IMR-90 (cell line): ENCODE results near the gene SRCAP.

ENCODE experiments used
- CEBPB ChIP-seq: IDR thresholded peaks from 2 replicates; pipeline ENCODE4 v1.6.1; 2012; ENCODE audit warnings: low read depth, low read length, improper control_type of control experiment
- CHD1 ChIP-seq: IDR thresholded peaks from 2 replicates; pipeline ENCODE4 v1.6.1; 2012; ENCODE audit warnings: low read depth, low read length, improper control_type of control experiment
- FOS ChIP-seq: fragments of 150-350 bp; IDR thresholded peaks from 2 replicates; pipeline ENCODE4 v1.6.1; 2016; ENCODE audit warnings: low read depth, low read length
- NFE2L2 ChIP-seq: fragments of 150-350 bp; IDR thresholded peaks from 2 replicates; pipeline ENCODE4 v1.6.1; 2016; ENCODE audit warnings: low read depth, mild to moderate bottlenecking, low read length
- POLR2A ChIP-seq: IDR thresholded peaks from 2 replicates; pipeline ENCODE4 v1.6.1; 2012; ENCODE audit warnings: mild to moderate bottlenecking, low read depth, low read length
- RAD21 ChIP-seq: IDR thresholded peaks from 2 replicates; pipeline ENCODE4 v1.6.1; 2012; ENCODE audit warnings: low read length, improper control_type of control experiment
- RCOR1 ChIP-seq: IDR thresholded peaks from 2 replicates; pipeline ENCODE4 v1.6.1; 2012; ENCODE audit warnings: mild to moderate bottlenecking, low read length, improper control_type of control experiment; ENCODE audit not compliant: insufficient replicate concordance
- RFX5 ChIP-seq: IDR thresholded peaks from 2 replicates; pipeline ENCODE4 v1.8.0; 2012; ENCODE audit warnings: low read depth, mild to moderate bottlenecking, low read length, moderate library complexity
- SMC3 ChIP-seq: fragments of 150-350 bp; IDR thresholded peaks from 2 replicates; pipeline ENCODE4 v1.6.1; 2016; ENCODE audit warnings: low read depth, mild to moderate bottlenecking, antibody characterized with exemption, low read length, moderate library complexity
- TF ChIP-seq, protein P1 (sequence below): conservative IDR thresholded peaks from 2 replicates; pipeline ENCODE4 v1.5.1; 2012; ENCODE audit warnings: mild to moderate bottlenecking, low read depth, low read length, improper control_type of control experiment
- TF ChIP-seq, protein P2 (sequence below): fragments of 150-350 bp; IDR thresholded peaks from 2 replicates; pipeline ENCODE4 v1.6.1; 2016; ENCODE audit warnings: low read depth, mild to moderate bottlenecking, low read length, moderate library complexity, borderline replicate concordance
- TF ChIP-seq, protein P3 (sequence below): fragments of 150-350 bp; IDR thresholded peaks from 2 replicates; pipeline ENCODE4 v1.6.1; 2017; ENCODE audit warnings: mild to moderate bottlenecking, antibody characterized with exemption, low read length, low read depth

DNA sequence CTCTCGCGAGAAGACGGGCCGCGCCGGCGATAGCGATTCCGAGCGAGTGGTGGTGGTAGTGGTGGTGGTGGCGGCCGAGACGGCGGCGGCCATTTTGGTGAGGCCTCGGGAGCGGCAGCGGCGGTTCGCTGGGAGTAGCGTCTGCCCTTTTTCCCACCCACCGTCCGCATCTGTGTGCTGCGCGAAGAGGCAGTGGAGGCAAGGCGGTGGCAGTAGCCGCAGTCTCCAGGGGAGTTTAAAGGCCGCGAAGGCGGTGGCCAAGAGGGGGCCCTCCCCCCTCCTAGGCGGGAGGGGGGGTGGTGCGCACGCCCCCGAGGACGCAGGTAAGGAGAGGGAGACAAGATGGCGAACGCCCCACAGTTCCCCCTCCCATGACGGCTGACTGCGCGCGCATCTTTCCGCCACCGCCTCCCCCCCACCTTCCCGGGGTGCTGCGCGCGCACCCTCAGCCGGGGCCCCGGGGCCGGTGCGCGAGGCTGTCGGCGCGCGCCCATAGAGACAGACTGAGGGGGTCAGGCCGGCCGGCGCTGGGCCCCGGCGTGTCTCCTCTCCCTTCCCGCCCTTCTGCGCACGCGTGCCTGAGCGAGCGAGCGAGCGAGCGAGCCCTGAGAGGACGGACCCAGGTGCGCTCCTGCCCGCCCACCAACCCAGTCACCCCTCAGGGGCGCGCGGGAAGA is 694 bp upstream of the SRCAP start:
- TF ChIP-seq, protein P1, sequence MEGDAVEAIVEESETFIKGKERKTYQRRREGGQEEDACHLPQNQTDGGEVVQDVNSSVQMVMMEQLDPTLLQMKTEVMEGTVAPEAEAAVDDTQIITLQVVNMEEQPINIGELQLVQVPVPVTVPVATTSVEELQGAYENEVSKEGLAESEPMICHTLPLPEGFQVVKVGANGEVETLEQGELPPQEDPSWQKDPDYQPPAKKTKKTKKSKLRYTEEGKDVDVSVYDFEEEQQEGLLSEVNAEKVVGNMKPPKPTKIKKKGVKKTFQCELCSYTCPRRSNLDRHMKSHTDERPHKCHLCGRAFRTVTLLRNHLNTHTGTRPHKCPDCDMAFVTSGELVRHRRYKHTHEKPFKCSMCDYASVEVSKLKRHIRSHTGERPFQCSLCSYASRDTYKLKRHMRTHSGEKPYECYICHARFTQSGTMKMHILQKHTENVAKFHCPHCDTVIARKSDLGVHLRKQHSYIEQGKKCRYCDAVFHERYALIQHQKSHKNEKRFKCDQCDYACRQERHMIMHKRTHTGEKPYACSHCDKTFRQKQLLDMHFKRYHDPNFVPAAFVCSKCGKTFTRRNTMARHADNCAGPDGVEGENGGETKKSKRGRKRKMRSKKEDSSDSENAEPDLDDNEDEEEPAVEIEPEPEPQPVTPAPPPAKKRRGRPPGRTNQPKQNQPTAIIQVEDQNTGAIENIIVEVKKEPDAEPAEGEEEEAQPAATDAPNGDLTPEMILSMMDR, result no peak
- no peak for TF ChIP-seq SMC3
- TF ChIP-seq POLR2A, result peak; percentile 95
- TF ChIP-seq FOS, result no peak
- no peak for TF ChIP-seq RAD21
- TF ChIP-seq RFX5, result no peak
- TF ChIP-seq CEBPB, result no peak
- no peak for TF ChIP-seq NFE2L2
- peak; percentile 90; the same call in 1 of the 2 replicates for TF ChIP-seq CHD1
- TF ChIP-seq, protein P2, sequence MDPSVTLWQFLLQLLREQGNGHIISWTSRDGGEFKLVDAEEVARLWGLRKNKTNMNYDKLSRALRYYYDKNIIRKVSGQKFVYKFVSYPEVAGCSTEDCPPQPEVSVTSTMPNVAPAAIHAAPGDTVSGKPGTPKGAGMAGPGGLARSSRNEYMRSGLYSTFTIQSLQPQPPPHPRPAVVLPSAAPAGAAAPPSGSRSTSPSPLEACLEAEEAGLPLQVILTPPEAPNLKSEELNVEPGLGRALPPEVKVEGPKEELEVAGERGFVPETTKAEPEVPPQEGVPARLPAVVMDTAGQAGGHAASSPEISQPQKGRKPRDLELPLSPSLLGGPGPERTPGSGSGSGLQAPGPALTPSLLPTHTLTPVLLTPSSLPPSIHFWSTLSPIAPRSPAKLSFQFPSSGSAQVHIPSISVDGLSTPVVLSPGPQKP, result no peak
- no peak for TF ChIP-seq RCOR1
- TF ChIP-seq, protein P3, sequence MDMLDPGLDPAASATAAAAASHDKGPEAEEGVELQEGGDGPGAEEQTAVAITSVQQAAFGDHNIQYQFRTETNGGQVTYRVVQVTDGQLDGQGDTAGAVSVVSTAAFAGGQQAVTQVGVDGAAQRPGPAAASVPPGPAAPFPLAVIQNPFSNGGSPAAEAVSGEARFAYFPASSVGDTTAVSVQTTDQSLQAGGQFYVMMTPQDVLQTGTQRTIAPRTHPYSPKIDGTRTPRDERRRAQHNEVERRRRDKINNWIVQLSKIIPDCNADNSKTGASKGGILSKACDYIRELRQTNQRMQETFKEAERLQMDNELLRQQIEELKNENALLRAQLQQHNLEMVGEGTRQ, result no peak
